Subcutaneous abdominal adipose tissue (tissue), 5 donors: Measurements from ENCODE around the gene CD79A.
A peak's percentile ranks its signal among the peaks of the same experiment; 100 is the strongest.
"Not testable (repeated sequence)": the region's sequence is repeated elsewhere in the genome, so short reads cannot be mapped to it uniquely, and the experiment has no call there.

Source experiments
- H3K27ac ChIP-seq: one replicate; pipeline ENCODE4 v1.7.0; 2013; ENCODE audit warnings: low read depth, mild to moderate bottlenecking, inconsistent platforms, low read length, moderate library complexity
- H3K27me3 ChIP-seq, 5 donors: one replicate each; pipeline ENCODE4 v1.7.0; 2013; ENCODE audit warnings: low read length in 5 of 5, inconsistent platforms in 1 of 5; ENCODE audit not compliant: control insufficient read depth in 5 of 5, insufficient read depth in 4 of 5
- H3K36me3 ChIP-seq, 5 donors: one replicate each; pipeline ENCODE4 v1.7.0; 2013; ENCODE audit warnings: low read length in 5 of 5; ENCODE audit not compliant: control insufficient read depth in 5 of 5, insufficient read depth in 5 of 5
- H3K4me1 ChIP-seq, 5 donors: one replicate each; pipeline ENCODE4 v1.7.0; 2013; ENCODE audit warnings: low read length in 5 of 5, mild to moderate bottlenecking in 3 of 5, moderate library complexity in 1 of 5; ENCODE audit not compliant: control insufficient read depth in 5 of 5, insufficient read depth in 5 of 5
- H3K4me3 ChIP-seq, 5 donors: one replicate each; pipeline ENCODE4 v1.7.0; 2013; ENCODE audit warnings: low read length in 5 of 5, low read depth in 1 of 5
- H3K9ac ChIP-seq, 5 donors: one replicate each; pipeline ENCODE4 v1.7.0; 2013; ENCODE audit warnings: low read length in 5 of 5, mild to moderate bottlenecking in 4 of 5, moderate library complexity in 3 of 5
- H3K9me3 ChIP-seq, 5 donors: one replicate each; pipeline ENCODE4 v1.7.0; 2013; ENCODE audit warnings: low read length in 5 of 5; ENCODE audit not compliant: control insufficient read depth in 5 of 5
- donor health status: healthy.
- donor health status: healthy.
- donor health status: healthy.
- donor health status: healthy.
- donor health status: healthy.

CD79A gene

DNA sequence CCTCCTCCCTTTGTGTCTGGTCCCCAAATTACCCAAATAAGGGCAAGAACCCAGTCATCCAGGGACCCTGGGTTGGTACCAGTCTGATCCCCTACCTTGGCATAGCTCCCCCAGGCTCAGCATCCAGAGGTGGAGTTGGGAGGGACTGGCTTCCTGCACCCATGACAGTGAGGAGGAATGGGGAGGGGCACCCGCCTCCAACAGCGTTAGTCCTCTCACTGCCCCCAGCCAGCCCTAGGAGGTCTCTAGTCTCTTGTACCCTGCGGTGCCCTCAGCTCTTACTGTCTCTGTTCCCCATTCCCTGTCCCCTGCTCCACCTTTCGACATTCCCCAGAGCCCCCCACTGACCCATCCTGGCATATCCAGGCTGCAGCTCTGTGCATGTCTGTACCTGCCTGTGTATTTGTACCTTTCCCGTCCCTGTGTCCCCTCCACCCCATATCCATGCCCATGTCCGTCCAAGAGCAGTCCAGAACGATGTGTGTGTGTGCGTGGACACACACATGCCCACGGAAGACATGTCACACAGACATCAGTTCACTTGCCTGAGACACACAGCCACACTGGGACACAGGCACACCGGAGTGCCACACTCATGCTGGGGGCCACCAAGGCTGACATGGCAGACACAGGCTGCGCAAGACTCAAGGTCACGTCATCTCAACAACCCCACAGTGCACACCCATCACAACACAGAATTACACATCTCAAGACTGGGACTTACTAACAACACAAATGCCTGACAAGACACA is 33.3 kb downstream of the CD79A start:
- Histone ChIP-seq H3K4me1 (peaks cover 0 to 4% (median 0%) of the 10 kb centered on the region in 5 donors), H3K9ac (no peak overlapping the region), H3K27ac (no peak overlapping the region), H3K9me3 (no peaks in the 10 kb centered on the region), H3K27me3 (peaks cover 24 to 41% (median 33%) of the 10 kb centered on the region in 5 donors), H3K4me3 (no peak overlapping the region), H3K36me3 (peaks cover 0 to 21% (median 18%) of the 10 kb centered on the region in 5 donors)

DNA sequence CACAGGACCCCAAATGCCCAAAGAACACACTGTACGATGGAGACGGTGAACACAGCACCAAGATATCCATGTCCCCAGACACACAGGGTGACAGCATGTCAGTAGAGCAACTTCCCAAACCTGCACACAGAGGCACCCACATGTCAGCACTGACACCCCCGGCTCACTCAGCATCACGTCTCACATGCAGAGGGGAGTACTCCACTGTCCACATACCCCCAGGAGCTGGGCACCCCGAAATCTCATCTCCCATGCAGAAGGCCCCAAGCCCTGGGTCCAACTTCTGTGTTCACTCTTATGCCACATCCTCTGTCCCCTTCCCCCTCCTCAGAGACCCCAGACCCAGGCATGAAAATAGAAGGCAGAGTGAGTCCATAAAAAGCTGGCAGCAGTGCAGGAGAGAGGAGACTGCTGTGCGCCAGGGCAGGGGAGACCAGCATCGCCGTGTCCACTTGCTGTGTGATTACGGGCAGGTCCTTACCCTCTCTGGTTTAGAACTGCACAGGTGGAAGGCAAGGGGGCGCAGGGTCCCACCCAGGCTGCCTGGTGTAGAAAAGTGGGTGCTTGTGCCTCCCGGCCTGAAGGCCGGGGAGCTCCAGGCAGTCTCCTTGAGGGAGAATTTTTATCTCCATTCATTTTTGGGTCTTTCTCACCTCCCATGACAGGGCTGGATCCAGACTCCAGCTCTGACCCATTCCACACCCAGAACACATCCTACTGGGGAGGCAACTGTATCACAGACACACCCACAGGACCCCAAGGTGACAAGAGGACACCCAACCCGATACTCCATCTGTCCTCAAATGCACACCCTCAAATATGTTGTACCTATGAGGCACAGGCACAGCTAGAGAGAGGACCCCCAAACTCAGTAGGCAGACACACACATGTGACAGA is 34.2 kb downstream of the CD79A start:
- H3K9me3 ChIP-seq, result no peaks in the 10 kb centered on the region
- H3K4me3 ChIP-seq, result no peak overlapping the region
- no peak overlapping the region for H3K9ac ChIP-seq
- H3K4me1 ChIP-seq, result peaks cover 0 to 6% (median 0%) of the 10 kb centered on the region in 5 donors
- no peak overlapping the region for H3K27ac ChIP-seq
- H3K36me3 ChIP-seq, result peaks cover 0 to 12% (median 9%) of the 10 kb centered on the region in 5 donors
- peaks cover 31 to 49% (median 35%) of the 10 kb centered on the region in 5 donors for H3K27me3 ChIP-seq

DNA sequence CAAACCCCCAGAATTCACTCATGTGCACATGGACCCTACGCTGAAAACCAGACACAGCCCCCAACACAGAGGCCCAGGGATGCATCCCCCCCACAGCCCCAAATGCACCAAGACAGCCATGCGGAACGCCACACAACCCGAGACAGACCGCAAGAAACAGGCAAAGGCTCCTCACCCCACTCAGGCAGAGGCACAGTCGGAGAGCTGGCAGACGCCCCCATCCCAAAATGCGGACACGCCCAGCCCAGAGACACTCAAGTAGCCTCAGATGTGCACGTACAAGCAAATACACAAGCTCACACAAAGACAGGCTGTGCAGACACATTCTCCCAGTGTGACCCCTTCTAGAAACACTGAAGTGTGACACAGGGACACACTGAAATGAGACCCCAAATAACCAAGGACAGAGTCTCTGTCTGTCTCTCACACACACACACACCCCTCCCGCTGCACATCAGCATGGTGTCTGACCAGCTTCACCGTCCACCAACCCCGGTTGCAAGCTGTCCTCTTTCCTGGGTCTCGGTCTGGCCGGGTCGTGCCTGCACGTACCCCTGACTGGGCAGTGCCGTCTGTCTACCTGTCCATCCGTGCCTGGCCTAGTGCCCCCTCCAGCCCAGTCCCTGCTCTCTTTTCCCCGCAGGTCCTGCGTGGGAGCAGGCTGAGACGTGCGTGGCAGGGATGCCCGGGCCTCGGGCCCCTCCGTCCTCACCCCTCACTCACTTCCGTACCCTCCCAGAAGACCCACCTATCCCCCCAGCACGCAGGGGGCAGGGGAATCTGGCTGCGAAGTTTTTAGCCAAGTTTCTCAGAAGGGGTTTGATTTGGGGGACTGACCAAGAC is 35.0 kb downstream of the CD79A start:
- Histone ChIP-seq H3K4me3 (no peak overlapping the region), H3K27ac (no peak overlapping the region), H3K9me3 (no peaks in the 10 kb centered on the region), H3K27me3 (peaks cover 39 to 57% (median 39%) of the 10 kb centered on the region in 5 donors), H3K4me1 (peaks cover 0 to 6% (median 0%) of the 10 kb centered on the region in 5 donors), H3K9ac (no peak overlapping the region), H3K36me3 (peaks cover 0 to 4% (median under 1%) of the 10 kb centered on the region in 5 donors)

DNA sequence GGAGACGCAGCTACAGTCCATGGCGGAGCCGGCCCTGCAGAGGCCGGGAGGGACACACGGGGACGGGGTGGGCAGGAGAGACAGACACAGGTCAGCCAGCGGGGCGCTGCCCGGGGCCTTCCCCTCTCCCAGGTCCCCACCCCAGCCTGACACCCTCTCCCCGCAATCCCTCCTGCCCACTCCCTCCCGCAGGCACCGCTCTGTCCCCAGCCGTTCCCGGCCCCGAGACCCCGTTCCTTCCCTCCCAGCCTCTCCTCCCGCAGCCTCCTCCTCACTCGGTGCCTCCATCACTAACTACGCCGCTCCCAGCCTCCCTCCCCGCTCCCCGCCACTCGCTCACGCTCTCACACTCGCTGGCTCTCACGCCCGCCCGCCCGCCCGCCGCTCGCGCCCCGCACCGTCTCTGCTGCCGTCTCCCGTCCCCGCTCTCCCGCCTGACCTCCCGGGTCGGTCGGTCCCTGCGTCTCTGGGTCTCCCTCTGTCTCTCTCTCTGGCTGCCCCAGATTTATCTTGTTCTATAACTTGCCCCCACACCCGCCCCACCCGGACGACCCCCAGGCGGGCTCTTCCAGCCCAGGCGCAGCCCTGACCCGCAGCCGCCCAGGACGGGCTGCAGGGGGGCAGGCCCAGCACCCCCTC is 35.9 kb downstream of the CD79A start:
- H3K4me1 ChIP-seq, result peaks cover 0 to 6% (median 0%) of the 10 kb centered on the region in 5 donors
- H3K27me3 ChIP-seq, result peaks cover 44 to 64% (median 46%) of the 10 kb centered on the region in 5 donors
- H3K27ac ChIP-seq, result no peak overlapping the region
- H3K36me3 ChIP-seq, result no peaks in the 10 kb centered on the region
- no peaks in the 10 kb centered on the region for H3K9me3 ChIP-seq
- no peak overlapping the region for H3K4me3 ChIP-seq
- no peak overlapping the region for H3K9ac ChIP-seq

DNA sequence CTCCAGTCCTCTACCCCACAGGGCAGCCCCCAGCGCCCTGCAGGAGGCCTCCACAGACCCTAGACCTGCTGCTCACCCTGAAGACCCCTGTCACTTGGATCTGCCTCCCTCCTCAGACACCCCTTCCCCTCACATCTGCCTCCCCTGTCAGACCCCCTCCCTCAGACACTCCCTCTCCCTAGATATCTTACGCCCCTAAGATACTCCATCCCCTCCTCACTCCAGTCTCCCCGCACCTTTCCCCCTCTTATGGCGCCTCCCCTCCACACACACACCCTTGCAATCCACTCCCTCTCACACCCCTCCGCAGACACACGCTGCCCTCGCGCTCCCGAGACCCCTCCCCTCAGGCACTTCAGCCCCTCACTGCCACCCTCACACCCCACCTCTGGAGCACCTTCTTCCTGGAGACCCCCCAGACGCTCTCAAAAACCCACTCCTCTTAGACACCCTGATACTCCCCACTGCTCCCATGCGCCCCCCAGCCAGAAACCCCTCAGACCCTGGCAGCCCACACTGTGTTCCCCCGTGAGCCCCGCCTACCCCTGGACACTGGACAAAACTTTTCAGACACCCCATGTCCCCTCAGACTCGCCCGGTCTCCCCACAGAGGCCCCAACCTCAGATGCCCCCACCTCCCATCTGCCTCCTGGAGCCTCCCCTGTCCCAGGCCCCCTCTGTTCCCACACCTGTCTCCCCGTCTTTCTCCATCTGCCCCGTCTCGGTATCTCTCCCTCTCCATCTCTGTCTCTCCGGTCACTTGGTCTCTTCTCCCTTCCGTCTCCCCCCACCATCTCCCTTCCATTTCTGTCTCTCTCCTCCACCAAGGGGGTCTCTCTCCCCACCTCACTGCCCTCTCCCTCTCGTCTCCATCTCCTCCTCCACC is 36.7 kb downstream of the CD79A start:
- peaks cover 44 to 71% (median 54%) of the 10 kb centered on the region in 5 donors for H3K27me3 ChIP-seq
- peaks cover 0 to 6% (median 0%) of the 10 kb centered on the region in 5 donors for H3K4me1 ChIP-seq
- H3K4me3 ChIP-seq, result no peak overlapping the region
- no peak overlapping the region for H3K27ac ChIP-seq
- H3K9ac ChIP-seq, result no peak overlapping the region
- H3K9me3 ChIP-seq, result no peaks in the 10 kb centered on the region
- H3K36me3 ChIP-seq, result no peaks in the 10 kb centered on the region

DNA sequence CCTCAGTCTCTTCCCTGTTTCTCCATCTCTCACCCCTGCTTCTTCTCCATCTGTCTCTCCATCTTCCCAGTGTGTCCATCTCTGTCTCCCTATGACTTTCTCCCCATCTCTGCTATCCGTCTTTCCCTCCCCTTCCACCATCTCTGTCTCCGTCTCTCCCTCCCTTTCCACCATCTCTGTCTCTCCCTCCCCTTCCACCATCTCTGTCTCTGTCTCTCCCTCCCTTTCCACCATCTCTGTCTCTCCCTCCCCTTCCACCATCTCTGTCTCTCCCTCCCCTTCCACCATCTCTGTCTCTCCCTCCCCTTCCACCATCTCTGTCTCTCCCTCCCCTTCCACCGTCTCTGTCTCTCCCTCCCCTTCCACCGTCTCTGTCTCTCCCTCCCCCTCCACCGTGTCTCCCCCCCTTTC is 37.4 kb downstream of the CD79A start:
- not testable (repeated sequence) for H3K36me3 ChIP-seq, H3K4me1 ChIP-seq, H3K9me3 ChIP-seq, H3K27ac ChIP-seq, H3K4me3 ChIP-seq, H3K9ac ChIP-seq
- peaks cover 44 to 78% (median 59%) of the 10 kb centered on the region in 5 donors for H3K27me3 ChIP-seq

DNA sequence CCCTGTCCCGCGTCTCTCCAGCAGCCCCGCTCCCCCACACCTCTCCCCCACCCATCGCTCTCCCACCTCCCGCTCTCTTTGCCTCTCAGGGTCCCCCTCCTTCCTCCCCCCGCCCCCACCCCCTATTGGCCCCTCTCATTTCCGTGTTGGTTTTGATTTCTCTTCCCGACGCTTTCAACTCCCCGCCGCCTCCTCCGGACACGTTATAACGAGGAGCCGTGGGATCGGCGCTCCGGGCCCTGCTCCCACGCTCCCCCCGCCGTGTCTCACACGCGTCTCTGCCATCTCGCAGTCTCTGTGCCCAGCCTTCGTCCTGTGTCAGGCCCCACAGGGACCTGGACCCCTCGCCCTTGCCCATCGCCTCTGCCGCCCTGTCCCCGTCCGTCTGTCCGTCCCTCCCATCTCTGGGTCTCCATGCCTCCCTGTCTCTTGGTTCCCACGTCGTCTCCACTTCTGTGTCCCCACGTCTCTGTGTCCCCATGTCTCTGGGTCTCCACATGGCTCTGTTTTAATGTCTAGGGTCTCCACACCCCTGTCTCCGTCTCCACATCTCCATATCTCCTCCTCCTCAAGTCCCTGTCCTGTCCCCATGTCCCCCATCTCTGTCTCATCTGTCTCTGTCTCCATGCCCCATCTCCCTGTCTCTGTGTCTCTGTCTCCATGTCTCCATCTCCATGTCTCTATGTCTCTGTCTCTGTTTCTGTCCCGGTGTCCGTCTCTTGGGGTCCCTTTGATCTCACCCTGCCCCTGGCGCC is 38.1 kb downstream of the CD79A start:
- no peaks in the 10 kb centered on the region for H3K36me3 ChIP-seq
- no peak overlapping the region for H3K27ac ChIP-seq
- peaks cover 0 to 6% (median 0%) of the 10 kb centered on the region in 5 donors for H3K4me1 ChIP-seq
- no peaks in the 10 kb centered on the region for H3K9me3 ChIP-seq
- peaks cover 44 to 82% (median 67%) of the 10 kb centered on the region in 5 donors for H3K27me3 ChIP-seq
- peak overlapping the region in 1 of 5 donors; percentile 9 for H3K4me3 ChIP-seq
- H3K9ac ChIP-seq, result no peak overlapping the region

DNA sequence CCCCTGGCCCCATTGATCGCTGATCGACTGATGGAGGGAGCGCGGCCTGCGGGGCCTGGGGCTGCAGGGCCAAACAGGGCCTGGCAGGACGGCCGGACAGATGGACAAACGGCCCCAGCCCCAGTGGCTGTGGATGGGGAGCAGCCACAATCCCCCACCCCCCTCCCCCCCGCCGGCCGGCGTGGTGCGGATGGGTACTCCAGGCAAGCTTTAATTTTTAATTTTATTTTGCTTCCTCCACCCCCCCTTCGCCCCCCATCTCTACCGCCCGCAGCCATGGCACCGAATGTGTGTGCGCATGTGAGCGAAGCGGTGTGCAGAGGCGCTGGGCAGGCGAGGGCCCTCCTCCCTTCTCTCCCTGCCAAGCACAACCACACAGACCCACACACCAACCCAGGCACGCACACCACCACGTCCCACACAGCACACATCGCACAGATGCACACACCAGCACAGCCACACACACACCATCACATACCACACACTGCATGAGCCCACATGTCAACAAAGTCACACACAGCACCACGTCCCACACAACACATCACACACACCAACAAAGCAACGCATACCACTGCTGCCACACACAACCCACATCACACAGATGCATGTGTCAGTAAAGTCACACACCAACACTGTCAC is 38.8 kb downstream of the CD79A start:
- H3K9me3 ChIP-seq, result no peaks in the 10 kb centered on the region
- H3K4me1 ChIP-seq, result peaks cover 0 to 6% (median 0%) of the 10 kb centered on the region in 5 donors
- no peak overlapping the region for H3K27ac ChIP-seq
- H3K36me3 ChIP-seq, result no peaks in the 10 kb centered on the region
- no peak overlapping the region for H3K9ac ChIP-seq
- no peak overlapping the region for H3K4me3 ChIP-seq
- H3K27me3 ChIP-seq, result peaks cover 39 to 87% (median 74%) of the 10 kb centered on the region in 5 donors
